SH-SY5Y (cell line): Measurements from ENCODE around the gene DEDD2.

ENCODE experiments used
- GATA2 ChIP-seq: IDR thresholded peaks from 2 replicates; pipeline ENCODE4 v1.6.1; 2011; ENCODE audit warnings: mild to moderate bottlenecking, low read depth, low read length
- GATA3 ChIP-seq: IDR thresholded peaks from 2 replicates; pipeline ENCODE4 v1.6.1; 2011; ENCODE audit warnings: low read depth, mild to moderate bottlenecking, low read length, moderate library complexity

DNA sequence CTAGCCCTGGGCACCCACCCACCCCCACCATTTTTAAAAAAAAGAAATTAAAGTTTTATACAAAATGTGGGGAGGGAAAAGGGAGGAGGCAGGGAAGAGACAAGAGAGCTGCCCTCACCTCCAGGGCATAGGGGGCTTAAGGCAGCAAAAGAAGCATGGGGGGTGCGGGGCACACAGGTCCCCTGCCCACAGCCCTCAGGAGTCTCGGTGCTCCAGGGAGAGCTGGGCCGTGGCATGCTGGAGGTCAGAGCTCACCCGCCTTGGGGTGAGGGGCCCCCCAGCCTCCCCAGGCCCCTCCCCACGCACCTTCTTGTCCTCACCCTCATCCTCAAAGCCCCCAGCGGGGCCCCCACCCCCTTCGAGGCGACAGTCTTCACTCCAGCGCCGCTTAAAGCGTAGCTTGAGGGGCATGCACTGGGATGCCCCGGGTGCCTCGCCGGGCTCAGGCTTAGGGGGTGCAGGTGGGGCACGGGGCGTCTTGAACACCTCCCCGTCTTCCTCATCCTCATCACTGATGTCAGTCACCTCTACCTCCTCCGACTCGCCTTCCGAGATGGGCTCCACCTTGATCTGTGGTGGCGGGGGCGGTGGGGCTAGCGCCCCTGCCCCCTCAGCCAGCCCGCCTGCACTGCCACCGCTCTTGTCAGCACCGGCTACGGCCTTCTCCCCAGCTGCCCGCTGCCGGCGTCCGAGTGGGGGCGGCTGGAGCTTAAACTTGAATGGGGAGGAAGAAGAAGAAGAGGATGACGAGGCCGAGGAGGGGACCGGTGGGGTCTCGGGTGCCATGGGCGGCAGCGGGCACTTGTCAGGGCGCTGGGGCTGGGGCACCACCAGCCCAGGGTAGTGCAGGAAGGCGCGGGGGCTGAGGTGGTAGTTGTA lies 31.0 kb upstream of the DEDD2 start:
- TF ChIP-seq GATA3 (no peak), GATA2 (no peak)
